ENCODE measurements around the gene SOD3. TPM values are rescaled to one million over a fixed set of nuclear protein-coding genes. Genes with fewer than 3 reads are reported as not detected.

SOD3 gene
- polyA plus RNA-seq, 1 donor (not counting 4 experiments of a cell fraction or from before 2014, with no cell fraction given) = not detected

- Histone ChIP-seq H3K9me3 (ENCODE audit: control insufficient read depth, low read depth, low read length) (no peaks in the 10 kb centered on the region), H3K36me3 (ENCODE audit: control insufficient read depth in 2 of 2, extremely low read depth in 1 of 2, insufficient read depth in 2 of 2, low read length in 2 of 2) (no peaks in the 10 kb centered on the region), H3K79me2 (ENCODE audit: control insufficient read depth, insufficient read depth, low read length) (no peaks in the 10 kb centered on the region), H3K27ac (ENCODE audit: control insufficient read depth, insufficient read depth, low read length) (no peak overlapping the region), H2AFZ (ENCODE audit: control insufficient read depth, low read length) (no peak overlapping the region), H3K9me1 (ENCODE audit: control insufficient read depth, extremely low read depth, insufficient read depth, low read length) (no peaks in the 10 kb centered on the region), H3K4me2 (ENCODE audit: control insufficient read depth, extremely low read depth, insufficient read depth, low read depth, low read length) (no peak overlapping the region), H3K9ac (ENCODE audit: control insufficient read depth, extremely low read depth, insufficient read depth, low read length) (no peak overlapping the region), H3K4me3 (ENCODE audit: control insufficient read depth in 2 of 3, extremely low read depth in 1 of 3, insufficient read depth in 2 of 3, low read depth in 1 of 3, low read length in 3 of 3) (no peak overlapping the region), H3K27me3 (ENCODE audit: control insufficient read depth, extremely low read depth, insufficient read depth, low read length) (peaks cover 11% of the 10 kb centered on the region), H4K20me1 (ENCODE audit: control insufficient read depth, extremely low read depth, insufficient read depth, low read length) (no peaks in the 10 kb centered on the region), H3K4me1 (ENCODE audit: control insufficient read depth, extremely low read depth, insufficient read depth, low read length) (no peaks in the 10 kb centered on the region)
- DNase-seq (ENCODE audit: low read depth, low spot score) (no peak), FAIRE-seq (no peak)
- dilution Hi-C loops (cut with MboI; ENCODE audit: extremely low pct_ligation_motif_present, low sequenced_read_pairs) = no loop called here
- no peak for TF ChIP-seq EZH2 (IDR thresholded peaks at IDR 0.05; ENCODE audit: low read length)
- TF ChIP-seq, protein P1, sequence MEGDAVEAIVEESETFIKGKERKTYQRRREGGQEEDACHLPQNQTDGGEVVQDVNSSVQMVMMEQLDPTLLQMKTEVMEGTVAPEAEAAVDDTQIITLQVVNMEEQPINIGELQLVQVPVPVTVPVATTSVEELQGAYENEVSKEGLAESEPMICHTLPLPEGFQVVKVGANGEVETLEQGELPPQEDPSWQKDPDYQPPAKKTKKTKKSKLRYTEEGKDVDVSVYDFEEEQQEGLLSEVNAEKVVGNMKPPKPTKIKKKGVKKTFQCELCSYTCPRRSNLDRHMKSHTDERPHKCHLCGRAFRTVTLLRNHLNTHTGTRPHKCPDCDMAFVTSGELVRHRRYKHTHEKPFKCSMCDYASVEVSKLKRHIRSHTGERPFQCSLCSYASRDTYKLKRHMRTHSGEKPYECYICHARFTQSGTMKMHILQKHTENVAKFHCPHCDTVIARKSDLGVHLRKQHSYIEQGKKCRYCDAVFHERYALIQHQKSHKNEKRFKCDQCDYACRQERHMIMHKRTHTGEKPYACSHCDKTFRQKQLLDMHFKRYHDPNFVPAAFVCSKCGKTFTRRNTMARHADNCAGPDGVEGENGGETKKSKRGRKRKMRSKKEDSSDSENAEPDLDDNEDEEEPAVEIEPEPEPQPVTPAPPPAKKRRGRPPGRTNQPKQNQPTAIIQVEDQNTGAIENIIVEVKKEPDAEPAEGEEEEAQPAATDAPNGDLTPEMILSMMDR (optimal IDR thresholded peaks at IDR 0.05 in 1 of 3, IDR thresholded peaks at IDR 0.05 in 1 of 3, conservative IDR thresholded peaks at IDR 0.05 in 1 of 3; ENCODE audit: extremely low read depth in 1 of 3, insufficient read depth in 2 of 3, low read length in 3 of 3) = no peak
These were observed 2.8 kb upstream of the SOD3 start for GRCh38 chr4:24792552-24792951.

- peak; percentile 89 for FAIRE-seq
- H3K4me2 ChIP-seq (ENCODE audit: control insufficient read depth, extremely low read depth, insufficient read depth, low read depth, low read length) = no peak overlapping the region
- H3K9me1 ChIP-seq (ENCODE audit: control insufficient read depth, extremely low read depth, insufficient read depth, low read length) = no peaks in the 10 kb centered on the region
- H4K20me1 ChIP-seq (ENCODE audit: control insufficient read depth, extremely low read depth, insufficient read depth, low read length) = no peaks in the 10 kb centered on the region
- no peak overlapping the region for H3K4me3 ChIP-seq (ENCODE audit: control insufficient read depth in 2 of 3, extremely low read depth in 1 of 3, insufficient read depth in 2 of 3, low read depth in 1 of 3, low read length in 3 of 3)
- no peaks in the 10 kb centered on the region for H3K4me1 ChIP-seq (ENCODE audit: control insufficient read depth, extremely low read depth, insufficient read depth, low read length)
- H3K79me2 ChIP-seq (ENCODE audit: control insufficient read depth, insufficient read depth, low read length) = no peaks in the 10 kb centered on the region
- H2AFZ ChIP-seq (ENCODE audit: control insufficient read depth, low read length) = no peak overlapping the region
- H3K27me3 ChIP-seq (ENCODE audit: control insufficient read depth, extremely low read depth, insufficient read depth, low read length) = peaks cover 16% of the 10 kb centered on the region
- no peaks in the 10 kb centered on the region for H3K36me3 ChIP-seq (ENCODE audit: control insufficient read depth in 2 of 2, extremely low read depth in 1 of 2, insufficient read depth in 2 of 2, low read length in 2 of 2)
- no peak overlapping the region for H3K9ac ChIP-seq (ENCODE audit: control insufficient read depth, extremely low read depth, insufficient read depth, low read length)
- no peaks in the 10 kb centered on the region for H3K9me3 ChIP-seq (ENCODE audit: control insufficient read depth, low read depth, low read length)
- dilution Hi-C loops (cut with MboI; ENCODE audit: extremely low pct_ligation_motif_present, low sequenced_read_pairs) = no loop called here
- DNase-seq (ENCODE audit: low read depth, low spot score) = no peak
- no peak overlapping the region for H3K27ac ChIP-seq (ENCODE audit: control insufficient read depth, insufficient read depth, low read length)
- TF ChIP-seq, protein P1 (optimal IDR thresholded peaks at IDR 0.05 in 1 of 3, IDR thresholded peaks at IDR 0.05 in 1 of 3, conservative IDR thresholded peaks at IDR 0.05 in 1 of 3; ENCODE audit: extremely low read depth in 1 of 3, insufficient read depth in 2 of 3, low read length in 3 of 3) = peak; percentile 54 to 68 (median 68)
- TF ChIP-seq EZH2 (IDR thresholded peaks at IDR 0.05; ENCODE audit: low read length) = no peak
These were observed 2.0 kb upstream of the SOD3 start for GRCh38 chr4:24793219-24794005.
